ENCODE results near the gene CAPN3.

- TF ChIP-seq CTCF (IDR thresholded peaks at IDR 0.05) (no peak), POLR2A (IDR thresholded peaks at IDR 0.05) (no peak)
Observed at GRCh38 chr15:42373274-42373673, 14.0 kb downstream of the CAPN3 start.
